NCI-H1105 (cell line): ENCODE measurements around the gene COL4A6.
"Not testable (repeated sequence)": the region's sequence is repeated elsewhere in the genome, so short reads cannot be mapped to it uniquely, and the experiment has no call there.

ENCODE experiments used
- DNase-seq: peaks from one replicate; lab custom pipeline; 2025; lab: John Stamatoyannopoulos, UW

The COL4A6 gene

GRCh38 chrX:108399418-108400165, 38.6 kb downstream of the COL4A6 start:
- DNase-seq = no peak

GRCh38 chrX:108397627-108398391, 40.4 kb downstream of the COL4A6 start:
- DNase-seq = no peak

- DNase-seq = no peak
Observed at GRCh38 chrX:108396986-108397385, 41.2 kb downstream of the COL4A6 start.

GRCh38 chrX:108396188-108396891, 41.9 kb downstream of the COL4A6 start:
- DNase-seq = no peak

GRCh38 chrX:108390976-108391717, 47.1 kb downstream of the COL4A6 start:
- not testable (repeated sequence) for DNase-seq

GRCh38 chrX:108384783-108385182, 53.4 kb downstream of the COL4A6 start:
- no peak for DNase-seq

GRCh38 chrX:108380222-108380621, 58.0 kb downstream of the COL4A6 start:
- no peak for DNase-seq

GRCh38 chrX:108376821-108377220, 61.4 kb downstream of the COL4A6 start:
- DNase-seq = not testable (repeated sequence)

GRCh38 chrX:108375591-108375990, 62.6 kb downstream of the COL4A6 start:
- DNase-seq = not testable (repeated sequence)

GRCh38 chrX:108366644-108367406, 71.4 kb downstream of the COL4A6 start:
- DNase-seq = no peak

- no peak for DNase-seq
Observed at GRCh38 chrX:108362026-108362425, 76.2 kb downstream of the COL4A6 start.

- DNase-seq = no peak
Observed at GRCh38 chrX:108361316-108361715, 76.9 kb downstream of the COL4A6 start.

GRCh38 chrX:108359806-108360602, 78.2 kb downstream of the COL4A6 start:
- no peak for DNase-seq

- no peak for DNase-seq
Observed at GRCh38 chrX:108353452-108353851, 84.8 kb downstream of the COL4A6 start.

GRCh38 chrX:108349210-108349609, 89.0 kb downstream of the COL4A6 start:
- DNase-seq = no peak

- no peak for DNase-seq
Observed at GRCh38 chrX:108348525-108348924, 89.7 kb downstream of the COL4A6 start.

- no peak for DNase-seq
Observed at GRCh38 chrX:108347800-108348199, 90.4 kb downstream of the COL4A6 start.

- no peak for DNase-seq
Observed at GRCh38 chrX:108344216-108344615, 94.0 kb downstream of the COL4A6 start.

- DNase-seq = no peak
Observed at GRCh38 chrX:108341947-108342346, 96.3 kb downstream of the COL4A6 start.

- no peak for DNase-seq
Observed at GRCh38 chrX:108332281-108332680, 105.9 kb downstream of the COL4A6 start.
